ENCODE data around the gene GTPBP4. TPM values are rescaled to one million over a fixed set of nuclear protein-coding genes. Genes with fewer than 3 reads are reported as not detected.

Gene GTPBP4
- total RNA-seq, 2 donors from 2014 or later: 15.6 to 39.9 TPM

DNA sequence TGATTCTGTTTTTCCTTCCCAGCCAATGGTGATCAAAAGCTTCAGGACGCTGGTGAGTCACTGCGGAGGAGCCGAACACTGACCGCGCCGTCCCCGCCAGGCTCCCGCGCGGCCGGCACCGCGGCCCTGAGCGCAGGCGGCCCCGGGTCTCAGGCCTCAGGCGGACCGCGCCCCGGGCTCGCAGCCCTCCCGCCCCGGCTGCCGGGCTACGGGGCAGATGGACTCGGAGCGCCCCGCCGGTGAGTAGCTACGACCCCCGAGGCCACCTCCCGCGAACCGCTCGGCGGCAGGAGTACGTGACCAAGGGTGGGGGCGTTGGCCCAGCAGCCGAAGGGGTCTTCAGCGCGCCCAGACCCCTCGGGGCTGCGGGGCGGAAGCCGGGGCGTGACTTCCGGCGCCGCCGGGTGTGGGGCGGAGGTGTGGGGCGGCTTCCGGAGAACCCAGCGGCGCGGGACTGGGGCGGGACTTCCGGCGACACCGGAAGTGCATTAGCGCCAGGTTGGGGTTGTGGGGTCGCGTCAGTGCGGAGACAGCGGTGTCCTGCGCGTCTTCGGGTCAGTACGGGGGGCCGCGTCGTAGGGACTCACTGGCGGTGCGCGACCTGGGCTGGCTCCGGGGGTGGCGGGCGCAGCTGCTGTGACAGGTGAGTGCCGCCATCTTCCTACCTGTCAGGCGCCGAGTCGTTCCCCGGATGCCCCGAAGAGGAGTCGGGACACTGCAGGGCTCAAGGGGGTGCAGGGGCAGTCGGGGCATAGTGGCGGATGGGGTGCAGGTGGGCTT is 68.3 kb downstream of the GTPBP4 start, which contains the start of gene WDR37:
TSS of gene WDR37 (plus strand) at position 60 of the 780 bp plus-strand sequence. CDS start 15,771 bp downstream, outside the sequence.
- DNase-seq (ENCODE audit: low spot score): peak; percentile 80
- Histone ChIP-seq H3K27me3 (replicated peaks; ENCODE audit: insufficient read depth) (no peaks in the 10 kb centered on the region), H3K9me3 (no peaks in the 10 kb centered on the region), H3K4me3 (peak within 1 kb of the TSS; percentile 79 to 91), H3K27ac (peak within 1 kb of the TSS; percentile 94 to 98), H3K4me1 (replicated peaks) (peaks cover 13% of the 10 kb centered on the region), H3K36me3 (no peaks in the 10 kb centered on the region)
- TF ChIP-seq POLR2A (IDR thresholded peaks at IDR 0.05) (peak; percentile 33), CTCF (IDR thresholded peaks at IDR 0.05) (no peak), POLR2AphosphoS5 (IDR thresholded peaks at IDR 0.05) (peak; percentile 86)
- under 1% methylated on average over 79 of the region's 87 CpGs for WGBS
- intact Hi-C loops (cut with DNase I): loop anchor here (10.0 kb wide), 1 partner anchor 362 kb away; no protein-coding TSS in a partner anchor

GRCh38 chr10:1057106-1057657 is 68.9 kb downstream of the GTPBP4 start:
- Histone ChIP-seq H3K36me3 (no peaks in the 10 kb centered on the region), H3K4me1 (replicated peaks) (peaks cover 13% of the 10 kb centered on the region)
- intact Hi-C loops (cut with DNase I): loop anchor here (10.0 kb wide), 1 partner anchor 362 kb away; no protein-coding TSS in a partner anchor

DNA sequence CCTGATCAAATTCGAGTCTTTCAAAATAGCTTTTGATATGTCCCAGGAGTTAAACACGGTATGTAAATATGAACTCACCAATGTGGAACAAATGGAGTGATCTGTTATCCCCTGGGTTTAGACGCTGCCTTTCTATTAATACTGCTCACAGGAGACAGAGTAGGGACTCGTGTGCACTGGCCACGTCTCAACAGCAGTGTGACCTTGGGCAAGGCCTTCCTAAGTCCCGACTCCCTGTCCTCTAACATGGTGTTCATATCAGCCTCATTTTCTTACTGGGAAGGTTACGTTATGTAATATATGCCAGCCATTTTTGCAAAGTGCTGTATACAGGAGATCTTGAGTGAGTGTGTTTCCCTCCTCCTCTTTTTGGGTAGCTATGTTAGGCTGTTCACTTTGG is 69.8 kb downstream of the GTPBP4 start:
- WGBS: 66% methylated on average over 7 of the region's 7 CpGs
- intact Hi-C loops (cut with DNase I): loop anchor here (10.0 kb wide), 1 partner anchor 363 kb away; no protein-coding TSS in a partner anchor
- no peak for TF ChIP-seq POLR2A (IDR thresholded peaks at IDR 0.05)
- no peak for TF ChIP-seq CTCF (IDR thresholded peaks at IDR 0.05)
- TF ChIP-seq POLR2AphosphoS5 (IDR thresholded peaks at IDR 0.05): no peak
- H3K36me3 ChIP-seq: no peaks in the 10 kb centered on the region
- no peaks in the 10 kb centered on the region for H3K9me3 ChIP-seq
- no peak overlapping the region for H3K27ac ChIP-seq
- DNase-seq (ENCODE audit: low spot score): no peak
- H3K27me3 ChIP-seq (replicated peaks; ENCODE audit: insufficient read depth): no peaks in the 10 kb centered on the region
- no peak overlapping the region for H3K4me3 ChIP-seq
- peaks cover 13% of the 10 kb centered on the region for H3K4me1 ChIP-seq (replicated peaks)

More at GRCh38 chr10:1057106-1057657, 68.9 kb downstream of the GTPBP4 start:
- 2% methylated on average over 26 of the region's 26 CpGs for WGBS
- H3K27me3 ChIP-seq (replicated peaks; ENCODE audit: insufficient read depth): no peaks in the 10 kb centered on the region
- no peak for DNase-seq (ENCODE audit: low spot score)
- peak overlapping the region; percentile 94 to 98 for H3K27ac ChIP-seq
- H3K9me3 ChIP-seq: no peaks in the 10 kb centered on the region
- TF ChIP-seq CTCF (IDR thresholded peaks at IDR 0.05): no peak
- TF ChIP-seq POLR2AphosphoS5 (IDR thresholded peaks at IDR 0.05): no peak
- TF ChIP-seq POLR2A (IDR thresholded peaks at IDR 0.05): no peak
- peak overlapping the region; percentile 79 to 91 for H3K4me3 ChIP-seq

- intact Hi-C loops (cut with DNase I): loop anchor here (10.0 kb wide), 1 partner anchor 365 kb away; no protein-coding TSS in a partner anchor
- H3K4me3 ChIP-seq: no peak overlapping the region
- H3K36me3 ChIP-seq: peaks cover 0 to 4% of the 10 kb centered on the region in 2 donors
- H3K27me3 ChIP-seq (replicated peaks; ENCODE audit: insufficient read depth): no peaks in the 10 kb centered on the region
- TF ChIP-seq CTCF (IDR thresholded peaks at IDR 0.05) (no peak), POLR2A (IDR thresholded peaks at IDR 0.05) (no peak), POLR2AphosphoS5 (IDR thresholded peaks at IDR 0.05) (no peak)
- H3K4me1 ChIP-seq (replicated peaks): peaks cover 6% of the 10 kb centered on the region
- no peak for DNase-seq (ENCODE audit: low spot score)
- H3K27ac ChIP-seq: no peak overlapping the region
- no peaks in the 10 kb centered on the region for H3K9me3 ChIP-seq
- WGBS: 67% methylated on average over 8 of the region's 8 CpGs
These were observed 71.7 kb downstream of the GTPBP4 start for GRCh38 chr10:1059902-1060301.

All from prostate gland (tissue), 2 donors.